Naive thymus-derived CD4-positive, alpha-beta T cell (primary cell): ENCODE measurements around the gene FBXO31. TPM values are rescaled to one million over a fixed set of nuclear protein-coding genes. Genes with fewer than 3 reads are reported as not detected.

ENCODE experiments used
- ATAC-seq: fragments of 150-1000 bp; cut with Tn5 transposase; 2 replicates; pipeline ENCODE4 v1.10.0; 2021; ENCODE audit warnings: mild to moderate bottlenecking, moderate library complexity
- CTCF ChIA-PET: fragments of 350-600 bp; sonication (Branson Sonifier 250); formaldehyde crosslinking; loops from one replicate; lab custom pipeline; 2021; ENCODE audit warnings: antibody characterized with exemption; lab: Charles Lee
- POLR2A ChIA-PET: fragments of 350-600 bp; sonication (Branson Sonifier 250); formaldehyde crosslinking; loops from one replicate; lab custom pipeline; 2021; ENCODE audit warnings: antibody characterized with exemption, inconsistent platforms; lab: Charles Lee
- DNase-seq, 9 donors: peaks; one replicate each; pipeline versions ENCODE4 v3.0.0 to v3.0.0-alpha.2; 2020 to 2022; ENCODE audit warnings: mixed read lengths in 1 of 9
- H3K27ac ChIP-seq: one replicate; pipeline ENCODE4 v1.7.0; 2013; ENCODE audit warnings: mild to moderate bottlenecking, low read depth, low read length, moderate library complexity
- H3K27me3 ChIP-seq, 2 donors: one replicate each; pipeline ENCODE4 v1.7.0; 2013; ENCODE audit warnings: low read length in 2 of 2, mild to moderate bottlenecking in 2 of 2, moderate library complexity in 2 of 2; ENCODE audit not compliant: control insufficient read depth in 2 of 2, insufficient read depth in 2 of 2
- H3K36me3 ChIP-seq, 3 experiments: 1 replicate in 2 of 3; 2 replicates in 1 of 3; pipeline ENCODE4 v1.7.0; 2013; ENCODE audit warnings: low read length in 3 of 3, mild to moderate bottlenecking in 3 of 3, moderate library complexity in 1 of 3; ENCODE audit not compliant: insufficient read depth in 3 of 3, control insufficient read depth in 2 of 3
- H3K4me1 ChIP-seq, 2 donors: one replicate each; pipeline ENCODE4 v1.7.0; 2013; ENCODE audit warnings: low read length in 2 of 2, mild to moderate bottlenecking in 2 of 2, moderate library complexity in 1 of 2; ENCODE audit not compliant: control insufficient read depth in 2 of 2, insufficient read depth in 2 of 2
- H3K4me3 ChIP-seq: 2 replicates; pipeline ENCODE4 v1.7.0; 2013; ENCODE audit warnings: mild to moderate bottlenecking, low read length
- H3K9me3 ChIP-seq, 3 experiments: 1 replicate in 2 of 3; 2 replicates in 1 of 3; pipeline ENCODE4 v1.7.0; 2013; ENCODE audit warnings: low read length in 3 of 3; ENCODE audit not compliant: control insufficient read depth in 2 of 3
- H3K27ac Mint-ChIP-seq, 9 donors: one replicate each; pipeline ENCODE4 v1.8.0; 2020 to 2022; ENCODE audit warnings: mixed read lengths in 9 of 9, mild to moderate bottlenecking in 8 of 9, moderate library complexity in 5 of 9, inconsistent platforms in 2 of 9
- H3K27me3 Mint-ChIP-seq, 5 donors: one replicate each; pipeline ENCODE4 v1.8.0; 2021 to 2022; ENCODE audit warnings: mixed read lengths in 5 of 5, mild to moderate bottlenecking in 1 of 5
- H3K36me3 Mint-ChIP-seq, 5 donors: one replicate each; pipeline ENCODE4 v1.8.0; 2020 to 2022; ENCODE audit warnings: mixed read lengths in 5 of 5, mild to moderate bottlenecking in 3 of 5, inconsistent platforms in 1 of 5
- H3K4me1 Mint-ChIP-seq, 7 donors: one replicate each; pipeline ENCODE4 v1.8.0; 2020 to 2022; ENCODE audit warnings: mixed read lengths in 7 of 7, mild to moderate bottlenecking in 3 of 7, inconsistent platforms in 1 of 7
- H3K4me3 Mint-ChIP-seq, 10 donors: one replicate each; pipeline ENCODE4 v1.8.0; 2020 to 2022; ENCODE audit warnings: mild to moderate bottlenecking in 10 of 10, mixed read lengths in 10 of 10, moderate library complexity in 6 of 10, inconsistent platforms in 2 of 10
- H3K9me3 Mint-ChIP-seq, 11 donors: one replicate each; pipeline ENCODE4 v1.8.0; 2020 to 2022; ENCODE audit warnings: mixed read lengths in 11 of 11, mild to moderate bottlenecking in 4 of 11, inconsistent platforms in 1 of 11, moderate library complexity in 1 of 11
- intact Hi-C, 2 donors: fragments of 100-400 bp; cut with micrococcal nuclease; formaldehyde crosslinking; loops; one replicate each; pipeline ENCODE4 v1.15.1; 2023
- polyA plus RNA-seq, 2 donors: library from polyadenylated mRNA; unstranded; fragments of 300-500 nt; fragmentation: Illumina TruSeq; gene quantifications; one replicate each; pipeline ENCODE4 v1.2.3, GENCODE V29; 2021
- total RNA-seq, 6 experiments: library from RNA in 5 of 6; stranded (reverse) in 5 of 6; gene quantifications; 1 replicate in 5 of 6; 2 replicates in 1 of 6; pipeline ENCODE4 v1.2.3 and lab custom pipeline; 2021 to 2026

FBXO31 gene
- total and polyA plus RNA-seq, 7 experiments from 2014 or later, result 16.8 to 41.9 (median 30.8) TPM

GRCh38 chr16:87333581-87334331 lies 49.8 kb downstream of the FBXO31 start:
- Histone ChIP-seq H3K27me3 (no peaks in the 10 kb centered on the region), H3K36me3 (peaks cover 0 to 75% (median 12%) of the 10 kb centered on the region in 3 experiments), H3K4me1 (peaks cover 0 to 7% of the 10 kb centered on the region in 2 donors), H3K27ac (no peak overlapping the region), H3K9me3 (no peaks in the 10 kb centered on the region), H3K4me3 (no peak overlapping the region)
- ATAC-seq (no peak), DNase-seq (no peak)
- H3K4me3 Mint-ChIP-seq, result peak overlapping the region in 1 of 10 donors; percentile 25
- ChIA-PET CTCF (no interaction called here), POLR2A (no interaction called here)
- peak overlapping the region in 1 of 9 donors; percentile 36 for H3K27ac Mint-ChIP-seq
- peaks cover 2 to 16% (median 12%) of the 10 kb centered on the region in 7 donors for H3K4me1 Mint-ChIP-seq
- H3K27me3 Mint-ChIP-seq, result no peaks in the 10 kb centered on the region
- no peaks in the 10 kb centered on the region for H3K9me3 Mint-ChIP-seq
- peaks cover 3 to 34% (median 7%) of the 10 kb centered on the region in 5 donors for H3K36me3 Mint-ChIP-seq
- intact Hi-C loops, result no loop called here

- intact Hi-C loops, result no loop called here
- Histone ChIP-seq H3K36me3 (peaks cover 0 to 81% (median 12%) of the 10 kb centered on the region in 3 experiments), H3K9me3 (no peaks in the 10 kb centered on the region), H3K27me3 (no peaks in the 10 kb centered on the region), H3K4me1 (peaks cover 0 to 7% of the 10 kb centered on the region in 2 donors), H3K4me3 (no peak overlapping the region), H3K27ac (no peak overlapping the region)
- CTCF ChIA-PET, result interaction anchor here (0.6 kb wide), 1 partner anchor 18 kb away, joined by 3 read pairs; no protein-coding TSS in a partner anchor
- POLR2A ChIA-PET, result no interaction called here
- DNase-seq, result no peak
- Mint-ChIP-seq H3K36me3 (peaks cover 3 to 32% (median 5%) of the 10 kb centered on the region in 5 donors), H3K4me3 (no peak overlapping the region), H3K27ac (peak overlapping the region in 1 of 9 donors; percentile 67), H3K9me3 (no peaks in the 10 kb centered on the region), H3K27me3 (no peaks in the 10 kb centered on the region), H3K4me1 (peaks cover 2 to 15% (median 10%) of the 10 kb centered on the region in 7 donors)
- no peak for ATAC-seq
These were observed 50.5 kb downstream of the FBXO31 start for GRCh38 chr16:87333101-87333500.

- Histone ChIP-seq H3K4me1 (peaks cover 0 to 1% of the 10 kb centered on the region in 2 donors), H3K27ac (no peak overlapping the region), H3K9me3 (no peaks in the 10 kb centered on the region), H3K27me3 (no peaks in the 10 kb centered on the region), H3K4me3 (no peak overlapping the region), H3K36me3 (peaks cover 0 to 86% (median 12%) of the 10 kb centered on the region in 3 experiments)
- H3K27ac Mint-ChIP-seq, result no peak overlapping the region
- no peaks in the 10 kb centered on the region for H3K27me3 Mint-ChIP-seq
- no peak for ATAC-seq
- H3K36me3 Mint-ChIP-seq, result peaks cover 1 to 29% (median 5%) of the 10 kb centered on the region in 5 donors
- H3K4me1 Mint-ChIP-seq, result peaks cover under 1 to 7% (median 5%) of the 10 kb centered on the region in 7 donors
- DNase-seq, result no peak
- H3K9me3 Mint-ChIP-seq, result no peaks in the 10 kb centered on the region
- POLR2A ChIA-PET, result no interaction called here
- intact Hi-C loops, result no loop called here
- no peak overlapping the region for H3K4me3 Mint-ChIP-seq
- CTCF ChIA-PET, result interaction anchor here (1.2 kb wide), 1 partner anchor 9 kb away, joined by 4 read pairs; no protein-coding TSS in a partner anchor
These were observed 51.4 kb downstream of the FBXO31 start for GRCh38 chr16:87332150-87332549.

GRCh38 chr16:87331241-87331801 lies 52.3 kb downstream of the FBXO31 start:
- Histone ChIP-seq H3K27ac (no peak overlapping the region), H3K4me3 (no peak overlapping the region), H3K36me3 (peaks cover 0 to 83% (median 12%) of the 10 kb centered on the region in 3 experiments), H3K27me3 (no peaks in the 10 kb centered on the region), H3K4me1 (no peaks in the 10 kb centered on the region), H3K9me3 (no peaks in the 10 kb centered on the region)
- Mint-ChIP-seq H3K4me3 (no peak overlapping the region), H3K36me3 (peaks cover 1 to 27% (median 5%) of the 10 kb centered on the region in 5 donors), H3K27ac (no peak overlapping the region), H3K9me3 (no peaks in the 10 kb centered on the region), H3K4me1 (peaks cover 0 to 5% (median 0%) of the 10 kb centered on the region in 7 donors), H3K27me3 (no peaks in the 10 kb centered on the region)
- intact Hi-C loops, result no loop called here
- POLR2A ChIA-PET, result no interaction called here
- CTCF ChIA-PET, result interaction anchor here (1.2 kb wide), 1 partner anchor 8 kb away, joined by 4 read pairs; no protein-coding TSS in a partner anchor
- no peak for ATAC-seq
- no peak for DNase-seq

- peaks cover 0 to 5% (median 3%) of the 10 kb centered on the region in 7 donors for H3K4me1 Mint-ChIP-seq
- ChIA-PET CTCF (no interaction called here), POLR2A (no interaction called here)
- peaks cover 1 to 22% (median 5%) of the 10 kb centered on the region in 5 donors for H3K36me3 Mint-ChIP-seq
- DNase-seq (no peak), ATAC-seq (no peak)
- intact Hi-C loops, result no loop called here
- peak overlapping the region in 2 of 9 donors; percentile 55 to 57 for H3K27ac Mint-ChIP-seq
- peaks cover 0 to 77% (median 12%) of the 10 kb centered on the region in 3 experiments for H3K36me3 ChIP-seq
- no peak overlapping the region for H3K27ac ChIP-seq
- no peak overlapping the region for H3K4me3 Mint-ChIP-seq
- H3K4me3 ChIP-seq, result no peak overlapping the region
- no peaks in the 10 kb centered on the region for H3K9me3 Mint-ChIP-seq
- H3K27me3 ChIP-seq, result no peaks in the 10 kb centered on the region
- no peaks in the 10 kb centered on the region for H3K27me3 Mint-ChIP-seq
- no peaks in the 10 kb centered on the region for H3K9me3 ChIP-seq
- no peaks in the 10 kb centered on the region for H3K4me1 ChIP-seq
These were observed 52.9 kb downstream of the FBXO31 start for GRCh38 chr16:87330646-87331045.

GRCh38 chr16:87330257-87330624 lies 53.3 kb downstream of the FBXO31 start:
- no peak overlapping the region for H3K4me3 ChIP-seq
- peaks cover 0 to 74% (median 12%) of the 10 kb centered on the region in 3 experiments for H3K36me3 ChIP-seq
- peak overlapping the region in 1 of 9 donors; percentile 57 for H3K27ac Mint-ChIP-seq
- H3K27ac ChIP-seq, result no peak overlapping the region
- CTCF ChIA-PET, result no interaction called here
- H3K4me1 Mint-ChIP-seq, result peaks cover 0 to 5% (median 4%) of the 10 kb centered on the region in 7 donors
- ATAC-seq, result no peak
- peaks cover 1 to 22% (median 5%) of the 10 kb centered on the region in 5 donors for H3K36me3 Mint-ChIP-seq
- POLR2A ChIA-PET, result no interaction called here
- intact Hi-C loops, result no loop called here
- no peaks in the 10 kb centered on the region for H3K27me3 ChIP-seq
- H3K9me3 ChIP-seq, result no peaks in the 10 kb centered on the region
- H3K27me3 Mint-ChIP-seq, result no peaks in the 10 kb centered on the region
- no peak overlapping the region for H3K4me3 Mint-ChIP-seq
- no peaks in the 10 kb centered on the region for H3K9me3 Mint-ChIP-seq
- no peak for DNase-seq
- H3K4me1 ChIP-seq, result no peaks in the 10 kb centered on the region
